GM12878 (cell line): ENCODE data around the gene PSMD12. TPM values are rescaled to one million over a fixed set of nuclear protein-coding genes. Genes with fewer than 3 reads are reported as not detected.
A peak's percentile ranks its signal among the peaks of the same experiment; 100 is the strongest.

Experiments used
- ATAC-seq: fragments of 200-7000 bp; cut with Tn5 transposase; 3 replicates; pipeline ENCODE4 v1.9.1; 2020; ENCODE audit warnings: mild to moderate bottlenecking, moderate library complexity
- Bru-seq: library from RNA; stranded (reverse); fragments of 400-500 nt; gene quantifications from one replicate; lab custom pipeline; 2021; lab: Mats Ljungman, UMichigan
- BruChase-seq, 2 experiments: library from RNA; stranded (reverse); fragments of 400-500 nt; gene quantifications; one replicate each; lab custom pipeline; 2021; lab: Mats Ljungman, UMichigan
- BruUV-seq: library from RNA; stranded (reverse); fragments of 400-500 nt; replicated peaks from 2 replicates; lab custom pipeline; 2021; lab: Mats Ljungman, UMichigan
- CTCF ChIA-PET: fragments of 300-600 bp; sonication (Branson Sonifier 250); formaldehyde crosslinking; extraction: SDS; loops from one replicate; lab custom pipeline; 2021; ENCODE audit warnings: inconsistent platforms; lab: Yijun Ruan, JAX
- POLR2A ChIA-PET: fragments of 350-600 bp; formaldehyde crosslinking; extraction: SDS; loops from one replicate; lab custom pipeline; 2021; ENCODE audit warnings: inconsistent platforms; lab: Charles Lee
- RAD21 ChIA-PET: fragments of 300-600 bp; sonication (Branson Sonifier 250); formaldehyde crosslinking; loops from one replicate; lab custom pipeline; 2023; ENCODE audit warnings: antibody characterized with exemption; ENCODE audit not compliant: unreplicated experiment; lab: Charles Lee
- SMC1A ChIA-PET: fragments of 300-600 bp; sonication (Branson Sonifier 250); formaldehyde crosslinking; loops from one replicate; lab custom pipeline; 2023; ENCODE audit not compliant: unreplicated experiment, uncharacterized antibody; lab: Charles Lee
- DNase-seq: peaks from one replicate; pipeline ENCODE4 v3.0.0-alpha.2; 2011; ENCODE audit warnings: low read depth, low spot score
- FAIRE-seq: peaks from 3 replicates; lab custom pipeline; 2011; peaks lifted over from hg19 to GRCh38; lab: Jason Lieb, UNC
- H2AFZ ChIP-seq: 2 replicates; pipeline ENCODE4 v1.6.0; 2011; ENCODE audit warnings: low read depth, low read length, control low read depth; ENCODE audit not compliant: control insufficient read depth
- H3K27ac ChIP-seq: 2 replicates; pipeline ENCODE4 v1.5.1; 2011; ENCODE audit warnings: control low read depth; ENCODE audit not compliant: control insufficient read depth, insufficient read depth
- H3K27me3 ChIP-seq, 2 experiments: replicated peaks in 1 of 2; 2 replicates each; pipeline versions ENCODE4 v1.6.0 to v1.6.1; 2011; ENCODE audit warnings: low read length in 1 of 2; ENCODE audit not compliant: control insufficient read depth in 2 of 2, insufficient read depth in 2 of 2
- H3K36me3 ChIP-seq, 2 experiments: 2 replicates each; pipeline ENCODE4 v1.5.1; 2011; ENCODE audit warnings: low read length in 1 of 2; ENCODE audit not compliant: control insufficient read depth in 2 of 2, insufficient read depth in 2 of 2
- H3K4me1 ChIP-seq: 2 replicates; pipeline ENCODE4 v1.6.1; 2011; ENCODE audit warnings: mild to moderate bottlenecking, low read length, moderate library complexity, mixed read lengths; ENCODE audit not compliant: control insufficient read depth, insufficient read depth
- H3K4me2 ChIP-seq: 2 replicates; pipeline ENCODE4 v1.6.0; 2011; ENCODE audit warnings: control low read depth; ENCODE audit not compliant: control insufficient read depth, insufficient read depth
- H3K4me3 ChIP-seq: fragments of 200-600 bp; sonication (generic); 2 replicates; pipeline ENCODE4 v1.5.1; 2016
- H3K79me2 ChIP-seq: 2 replicates; pipeline ENCODE4 v1.6.0; 2011; ENCODE audit warnings: low read length; ENCODE audit not compliant: control insufficient read depth, insufficient read depth
- H3K9ac ChIP-seq: 2 replicates; pipeline ENCODE4 v1.8.0; 2011; ENCODE audit warnings: low read length, control low read depth, mixed read lengths; ENCODE audit not compliant: control insufficient read depth, insufficient read depth
- H3K9me3 ChIP-seq: replicated peaks from 3 replicates; pipeline ENCODE4 v1.5.1; 2011; ENCODE audit warnings: mild to moderate bottlenecking, low read length; ENCODE audit not compliant: control insufficient read depth, insufficient read depth
- H4K20me1 ChIP-seq: 2 replicates; pipeline ENCODE4 v1.6.0; 2011; ENCODE audit not compliant: control insufficient read depth, insufficient read depth
- MYB ChIP-seq: fragments of 150-350 bp; IDR thresholded peaks from 2 replicates; pipeline ENCODE4 v1.6.1; 2014; ENCODE audit warnings: mild to moderate bottlenecking, low read depth, low read length, borderline replicate concordance
- MYC ChIP-seq: IDR thresholded peaks from 2 replicates; pipeline ENCODE4 v1.6.1; 2011; ENCODE audit warnings: mild to moderate bottlenecking, low read length, moderate library complexity, inconsistent platforms; ENCODE audit not compliant: insufficient read depth, insufficient replicate concordance, insufficient read length, severe bottlenecking
- NFXL1 ChIP-seq: fragments of 450-650 bp; IDR thresholded peaks from 2 replicates; pipeline ENCODE4 v1.6.1; 2017; ENCODE audit warnings: antibody characterized with exemption, mild to moderate bottlenecking, borderline replicate concordance
- SREBF1 ChIP-seq: IDR thresholded peaks from 2 replicates; pipeline ENCODE4 v1.6.1; 2012; ENCODE audit warnings: mild to moderate bottlenecking, low read length
- STAT3 ChIP-seq: IDR thresholded peaks from 2 replicates; pipeline ENCODE4 v1.6.1; 2011; ENCODE audit warnings: low read depth, low read length, improper control_type of control experiment
- TCF12 ChIP-seq: IDR thresholded peaks from 2 replicates; pipeline ENCODE4 v1.6.1; 2011; ENCODE audit warnings: low read depth, mild to moderate bottlenecking, low read length
- USF1 ChIP-seq: IDR thresholded peaks from 2 replicates; pipeline ENCODE4 v1.6.1; 2011; ENCODE audit warnings: borderline replicate concordance, low read depth, mild to moderate bottlenecking, moderate library complexity, mixed read lengths, low read length; ENCODE audit not compliant: insufficient read depth; ENCODE audit errors: extremely low read length
- ZNF384 ChIP-seq: IDR thresholded peaks from 2 replicates; pipeline ENCODE4 v1.6.1; 2012; ENCODE audit warnings: low read depth, mild to moderate bottlenecking, low read length, improper control_type of control experiment, borderline replicate concordance
- WGBS: methylation state at CpG from one replicate; pipeline ENCODE4 v1.1.6; 2016; ENCODE audit warnings: low lambda C conversion rate; ENCODE audit not compliant: insufficient replicate concordance, insufficient coverage; ENCODE audit errors: missing lambda C conversion rate; 5-methylcytosine and 5-hydroxymethylcytosine counted together
- in situ Hi-C: fragments of 300-500 bp; cut with MboI; formaldehyde crosslinking; loops from 9 replicates; pipeline ENCODE4 v1.14.3; 2018; ENCODE audit warnings: mixed read lengths
- intact Hi-C: fragments of 100-400 bp; cut with micrococcal nuclease; formaldehyde crosslinking; loops from one replicate; pipeline ENCODE4 v1.14.2; 2022; ENCODE audit not compliant: unreplicated experiment
- long read RNA-seq, 2 experiments: library from polyadenylated mRNA; unstranded; transcript quantifications; one replicate each; pipeline ENCODE4 v2.0.0, GENCODE V29; 2019 to 2020
- polyA minus RNA-seq, 3 experiments: library from RNA; depleted of rRNA, polyadenylated mRNA; stranded (reverse); fragments of >200 nt; gene quantifications; 2 replicates each; pipeline ENCODE4 v1.2.3, GENCODE V29; 2011
- polyA plus RNA-seq, 11 experiments: library from polyadenylated mRNA; depleted of rRNA in 4 of 11; unstranded in 6 of 11; stranded (reverse) in 5 of 11; fragments of >200 nt; fragmentation: Nextera tagmentation in 4 of 11; fragmentation: Illumina TruSeq in 1 of 11; extraction: Ambion mirVana in 4 of 11; extraction: Trizol in 1 of 11; gene quantifications; 1 replicate in 1 of 11; 2 replicates in 10 of 11; pipeline versions ENCODE4 v1.2.1 to v1.2.3, GENCODE V29; 2011 to 2016; ENCODE audit warnings: inconsistent platforms in 2 of 11, missing spikeins in 2 of 11, low read depth in 1 of 11
- total RNA-seq, 4 experiments: library from RNA; depleted of rRNA in 3 of 4; stranded (reverse); fragments of >200 nt in 3 of 4; fragmentation: Illumina TruSeq in 1 of 4; extraction: Trizol in 1 of 4; gene quantifications; 2 replicates each; pipeline versions ENCODE4 v1.2.1 to v1.2.3, GENCODE V29; 2013 to 2021
- TF ChIP-seq, protein P1 (sequence below): fragments of 450-650 bp; IDR thresholded peaks from 2 replicates; pipeline ENCODE4 v1.6.1; 2016; ENCODE audit warnings: mild to moderate bottlenecking, moderate library complexity, borderline replicate concordance
- TF ChIP-seq, protein P2 (sequence below): IDR thresholded peaks from 2 replicates; pipeline ENCODE4 v1.6.1; 2012; ENCODE audit warnings: low read depth, low read length, improper control_type of control experiment

Gene PSMD12
- total RNA-seq (2013; cell fraction: nucleolus; rRNA removed) = 39.0 and 45.6 TPM in 2 replicates
- total RNA-seq (2014; rRNA removed) (19.8 and 21.4 TPM in 2 replicates), total RNA-seq (2014; rRNA removed; fragmentation: Illumina TruSeq; extraction: Trizol) (36.2 and 37.3 TPM in 2 replicates), total RNA-seq (2021) (51.5 and 53.5 TPM in 2 replicates), polyA plus RNA-seq (2011; rRNA removed) (44.0 and 59.3 TPM in 2 replicates), polyA plus RNA-seq (2014; fragmentation: Illumina TruSeq; extraction: Trizol) (88.0 and 105 TPM in 2 replicates), polyA plus RNA-seq (2014; fragmentation: Nextera tagmentation; extraction: Ambion mirVana) (10 to 100 TPM; 21.2 to 33.0 TPM), polyA plus RNA-seq (2014; rRNA removed) (48.0 and 50.9 TPM in 2 replicates), polyA plus RNA-seq (2016; fragmentation: Nextera tagmentation; extraction: Ambion mirVana) (100 to 1,000 TPM; 139 to 149 TPM), polyA minus RNA-seq (2011; rRNA and poly(A)+ RNA removed) (7.2 and 17.8 TPM in 2 replicates), Bru-seq, nascent RNA (percentile 95 among the genes with signal in this experiment), BruChase-seq, experiment 1, labeled RNA remaining after a 6-hour chase (percentile 93 among the genes with signal in this experiment), BruChase-seq, experiment 2, labeled RNA remaining after a 2-hour chase (percentile 95 among the genes with signal in this experiment)
- 16.5 TPM for polyA plus RNA-seq (2011; ENCODE audit: low read depth)
- polyA plus RNA-seq (2011; cell fraction: cytosol; rRNA removed) = 16.3 and 17.9 TPM in 2 replicates
- polyA plus RNA-seq (2011; cell fraction: nucleus; rRNA removed) = 13.2 and 18.5 TPM in 2 replicates
- 35.3 and 36.4 TPM in 2 replicates for polyA plus RNA-seq (2012)
- polyA minus RNA-seq (2011; cell fraction: cytosol; rRNA and poly(A)+ RNA removed) = 10.3 and 10.6 TPM in 2 replicates
- polyA minus RNA-seq (2011; cell fraction: nucleus; rRNA and poly(A)+ RNA removed) = 7.9 and 18.6 TPM in 2 replicates
- long read RNA-seq, experiment 1, full-length matches to known transcripts = 117 of 135 reads
- long read RNA-seq, experiment 1, partial matches to known transcripts = 13 of 135 reads
- long read RNA-seq, experiment 1, other reads (novel, unspliced or antisense) = 5 of 135 reads
- long read RNA-seq, experiment 2, full-length matches to known transcripts = 408 of 461 reads
- long read RNA-seq, experiment 2, partial matches to known transcripts = 41 of 461 reads
- long read RNA-seq, experiment 2, other reads (novel, unspliced or antisense) = 12 of 461 reads

GRCh38 chr17:67366193-67367157 is at the start of gene PSMD12:
PSMD12 (minus strand) TSS chr17:67366577; CDS start chr17:67366519, 58 bp downstream.
- POLR2A ChIA-PET = interaction anchor here (1.5 kb wide), 1 partner anchor 10 kb away, joined by 7 read pairs; the partner anchor contains the start of gene PITPNC1
- H2AFZ ChIP-seq = peak within 1 kb of the TSS; percentile 94
- peaks cover 6% of the 10 kb centered on the region; the same call in 1 of the 2 replicates for H3K4me1 ChIP-seq
- H3K27me3 ChIP-seq = no peaks in the 10 kb centered on the region
- peak; percentile 63 for DNase-seq
- H3K4me2 ChIP-seq = peak within 1 kb of the TSS; percentile 92
- peak within 1 kb of the TSS; percentile 80 for H3K27ac ChIP-seq
- SMC1A ChIA-PET = interaction anchor here (0.6 to 4.4 kb wide), 6 partner anchors 10 to 639 kb away, joined by 3 to 25 read pairs (median 3); partner anchors contain the start of gene PITPNC1
- H3K9ac ChIP-seq = peak within 1 kb of the TSS; percentile 91
- TSS peak; percentile 92 for BruUV-seq
- H3K79me2 ChIP-seq = peaks cover 49% of the 10 kb centered on the region
- in situ Hi-C loops = loop anchor here (5.0 to 10.0 kb wide), 3 partner anchors 351 to 548 kb away; partner anchors contain the start of gene NOL11
- H3K4me3 ChIP-seq = peak within 1 kb of the TSS; percentile 98
- peak; percentile 74 for FAIRE-seq
- H3K36me3 ChIP-seq = peaks cover 0 to 3% of the 10 kb centered on the region in 2 experiments; a peak in 1 of 4 replicates
- CTCF ChIA-PET = interaction anchor here (0.7 to 6.6 kb wide), 4 partner anchors 8 to 1093 kb away, joined by 3 to 45 read pairs (median 5); no protein-coding TSS in a partner anchor
- WGBS = under 1% methylated on average over 55 of the region's 55 CpGs
- intact Hi-C loops = no loop called here
- no peaks in the 10 kb centered on the region for H3K9me3 ChIP-seq
- peak; percentile 94 for ATAC-seq
- RAD21 ChIA-PET = interaction anchor here (0.7 to 3.0 kb wide), 3 partner anchors 8 to 14 kb away, joined by 3 to 8 read pairs (median 4); no protein-coding TSS in a partner anchor
- no peaks in the 10 kb centered on the region for H4K20me1 ChIP-seq
- TF ChIP-seq STAT3 (no peak), SREBF1 (no peak), MYC (peak; percentile 93), USF1 (no peak), MYB (peak; percentile 96), TCF12 (0 out of 2 replicates have a peak, but pooled peaks have one; percentile 31), NFXL1 (no peak), ZNF384 (no peak)
- TF ChIP-seq, protein P1, sequence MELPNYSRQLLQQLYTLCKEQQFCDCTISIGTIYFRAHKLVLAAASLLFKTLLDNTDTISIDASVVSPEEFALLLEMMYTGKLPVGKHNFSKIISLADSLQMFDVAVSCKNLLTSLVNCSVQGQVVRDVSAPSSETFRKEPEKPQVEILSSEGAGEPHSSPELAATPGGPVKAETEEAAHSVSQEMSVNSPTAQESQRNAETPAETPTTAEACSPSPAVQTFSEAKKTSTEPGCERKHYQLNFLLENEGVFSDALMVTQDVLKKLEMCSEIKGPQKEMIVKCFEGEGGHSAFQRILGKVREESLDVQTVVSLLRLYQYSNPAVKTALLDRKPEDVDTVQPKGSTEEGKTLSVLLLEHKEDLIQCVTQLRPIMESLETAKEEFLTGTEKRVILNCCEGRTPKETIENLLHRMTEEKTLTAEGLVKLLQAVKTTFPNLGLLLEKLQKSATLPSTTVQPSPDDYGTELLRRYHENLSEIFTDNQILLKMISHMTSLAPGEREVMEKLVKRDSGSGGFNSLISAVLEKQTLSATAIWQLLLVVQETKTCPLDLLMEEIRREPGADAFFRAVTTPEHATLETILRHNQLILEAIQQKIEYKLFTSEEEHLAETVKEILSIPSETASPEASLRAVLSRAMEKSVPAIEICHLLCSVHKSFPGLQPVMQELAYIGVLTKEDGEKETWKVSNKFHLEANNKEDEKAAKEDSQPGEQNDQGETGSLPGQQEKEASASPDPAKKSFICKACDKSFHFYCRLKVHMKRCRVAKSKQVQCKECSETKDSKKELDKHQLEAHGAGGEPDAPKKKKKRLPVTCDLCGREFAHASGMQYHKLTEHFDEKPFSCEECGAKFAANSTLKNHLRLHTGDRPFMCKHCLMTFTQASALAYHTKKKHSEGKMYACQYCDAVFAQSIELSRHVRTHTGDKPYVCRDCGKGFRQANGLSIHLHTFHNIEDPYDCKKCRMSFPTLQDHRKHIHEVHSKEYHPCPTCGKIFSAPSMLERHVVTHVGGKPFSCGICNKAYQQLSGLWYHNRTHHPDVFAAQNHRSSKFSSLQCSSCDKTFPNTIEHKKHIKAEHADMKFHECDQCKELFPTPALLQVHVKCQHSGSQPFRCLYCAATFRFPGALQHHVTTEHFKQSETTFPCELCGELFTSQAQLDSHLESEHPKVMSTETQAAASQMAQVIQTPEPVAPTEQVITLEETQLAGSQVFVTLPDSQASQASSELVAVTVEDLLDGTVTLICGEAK = peak; percentile 73; the same call in 1 of the 2 replicates
- TF ChIP-seq, protein P2, sequence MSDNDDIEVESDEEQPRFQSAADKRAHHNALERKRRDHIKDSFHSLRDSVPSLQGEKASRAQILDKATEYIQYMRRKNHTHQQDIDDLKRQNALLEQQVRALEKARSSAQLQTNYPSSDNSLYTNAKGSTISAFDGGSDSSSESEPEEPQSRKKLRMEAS = peak; percentile 96
